Adrenal gland (tissue), 12 donors: ENCODE data around the gene BAHCC1. TPM values are rescaled to one million over a fixed set of nuclear protein-coding genes. Genes with fewer than 3 reads are reported as not detected.

Experiments
- DNase-seq, 7 donors: peaks; one replicate each; pipeline ENCODE4 v3.0.0-alpha.2; 2019 to 2020
- H3K27ac ChIP-seq, 5 donors: fragments of 200-600 bp; sonication (generic) in 4 of 5; 1 replicate in 3 of 5; 2 replicates in 2 of 5; pipeline versions ENCODE4 v1.5.1 to v1.8.0; 2016 to 2020; ENCODE audit warnings: mild to moderate bottlenecking in 1 of 5
- H3K27me3 ChIP-seq: fragments of 200-600 bp; 2 replicates; pipeline ENCODE4 v1.8.0; 2021
- H3K36me3 ChIP-seq, 2 donors: fragments of 200-600 bp; replicated peaks in 1 of 2; 1 replicate in 1 of 2; 2 replicates in 1 of 2; pipeline versions ENCODE4 v1.5.1 to v1.8.0; 2018 to 2022
- H3K4me1 ChIP-seq, 2 donors: fragments of 200-600 bp; replicated peaks in 1 of 2; 1 replicate in 1 of 2; 2 replicates in 1 of 2; pipeline versions ENCODE4 v1.5.1 to v1.8.0; 2018 to 2021
- H3K4me3 ChIP-seq, 4 donors: fragments of 200-600 bp; sonication (generic) in 3 of 4; one replicate each; pipeline ENCODE4 v1.5.1; 2016 to 2018
- H3K9me3 ChIP-seq, 3 donors: fragments of 200-600 bp; sonication (generic) in 1 of 3; replicated peaks in 1 of 3; 1 replicate in 2 of 3; 2 replicates in 1 of 3; pipeline versions ENCODE4 v1.5.1 to v1.8.0; 2016 to 2021
- POLR2A ChIP-seq, 2 donors: fragments of 450-650 bp; IDR thresholded peaks; one replicate each; pipeline ENCODE4 v1.6.1; 2017; ENCODE audit warnings: antibody characterized with exemption in 2 of 2, mild to moderate bottlenecking in 2 of 2, moderate library complexity in 1 of 2
- WGBS, 4 donors: extraction: QIAGEN DNeasy Blood & Tissue Kit in 2 of 4; methylation state at CpG; one replicate each; pipeline versions ENCODE4 v1.1.5 to v1.1.7; 2013 to 2017; 5-methylcytosine and 5-hydroxymethylcytosine counted together
- intact Hi-C, 2 donors: fragments of 100-400 bp; cut with DNase I; formaldehyde crosslinking; loops; one replicate each; pipeline versions ENCODE4 v1.14.1 to v1.15.0; 2022 to 2023
- polyA plus RNA-seq, 3 donors: library from polyadenylated mRNA; stranded (reverse); fragments of 200-250 nt in 2 of 3; fragments of 350-450 nt in 1 of 3; fragmentation: Illumina TruSeq in 1 of 3; extraction: RNeasy Lipid Tissue Mini Kit (QIAGEN cat#74804) in 1 of 3; gene quantifications; one replicate each; pipeline ENCODE4 v1.2.3, GENCODE V29; 2013 to 2014
- total RNA-seq, 9 donors: library from RNA; depleted of rRNA in 4 of 9; stranded (reverse); fragments of >200 nt in 4 of 9; fragments of 120-200 nt in 1 of 9; fragmentation: NEBNext Ultra II Directional in 1 of 9; extraction: Animal tissue kit (Norgen Biotek cat#: 25700) in 1 of 9; gene quantifications; one replicate each; pipeline versions ENCODE4 v1.1.0 to v1.2.4, GENCODE V29; 2013 to 2023
- TF ChIP-seq, protein P1 (sequence below), 6 experiments: fragments of 450-650 bp in 4 of 6; fragments of 200-600 bp in 2 of 6; sonication (generic) in 1 of 6; IDR thresholded peaks; 1 replicate in 5 of 6; 2 replicates in 1 of 6; pipeline versions ENCODE4 v1.5.1 to v1.8.0; 2016 to 2021; ENCODE audit warnings: antibody characterized with exemption in 6 of 6, mild to moderate bottlenecking in 2 of 6, moderate library complexity in 1 of 6
- donor health status: healthy with polysubstance abuse.
- donor health status: Bipolar disorder and iron deficiency.
- donor health status: DM: yes; HTN: yes; CAD: no.
- donor health status: DM: no; HTN: no; CAD: no.
- donor health status: DM: no; HTN: no; CAD: no.
- donor health status: DM: yes; HTN: yes; CAD: no.

Gene BAHCC1
- total and polyA plus RNA-seq, 12 donors = 1.7 to 68.0 (median 18.4) TPM

GRCh38 chr17:81380666-81381518 is 14.4 kb upstream of the BAHCC1 start:
- DNase-seq = no peak
- H3K27ac ChIP-seq = no peak overlapping the region
- H3K9me3 ChIP-seq = no peaks in the 10 kb centered on the region
- H3K36me3 ChIP-seq = no peaks in the 10 kb centered on the region
- WGBS, 4 donors = 82 to 86% (median 82%) methylated on average over 26 to 34 of the region's 34 CpGs
- no peaks in the 10 kb centered on the region for H3K27me3 ChIP-seq
- TF ChIP-seq, protein P1, sequence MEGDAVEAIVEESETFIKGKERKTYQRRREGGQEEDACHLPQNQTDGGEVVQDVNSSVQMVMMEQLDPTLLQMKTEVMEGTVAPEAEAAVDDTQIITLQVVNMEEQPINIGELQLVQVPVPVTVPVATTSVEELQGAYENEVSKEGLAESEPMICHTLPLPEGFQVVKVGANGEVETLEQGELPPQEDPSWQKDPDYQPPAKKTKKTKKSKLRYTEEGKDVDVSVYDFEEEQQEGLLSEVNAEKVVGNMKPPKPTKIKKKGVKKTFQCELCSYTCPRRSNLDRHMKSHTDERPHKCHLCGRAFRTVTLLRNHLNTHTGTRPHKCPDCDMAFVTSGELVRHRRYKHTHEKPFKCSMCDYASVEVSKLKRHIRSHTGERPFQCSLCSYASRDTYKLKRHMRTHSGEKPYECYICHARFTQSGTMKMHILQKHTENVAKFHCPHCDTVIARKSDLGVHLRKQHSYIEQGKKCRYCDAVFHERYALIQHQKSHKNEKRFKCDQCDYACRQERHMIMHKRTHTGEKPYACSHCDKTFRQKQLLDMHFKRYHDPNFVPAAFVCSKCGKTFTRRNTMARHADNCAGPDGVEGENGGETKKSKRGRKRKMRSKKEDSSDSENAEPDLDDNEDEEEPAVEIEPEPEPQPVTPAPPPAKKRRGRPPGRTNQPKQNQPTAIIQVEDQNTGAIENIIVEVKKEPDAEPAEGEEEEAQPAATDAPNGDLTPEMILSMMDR (IDR thresholded peaks at IDR 0.05) = no peak
- TF ChIP-seq POLR2A (IDR thresholded peaks at IDR 0.05) = no peak
- intact Hi-C loops = no loop called here
- peaks cover 0 to 4% of the 10 kb centered on the region in 2 donors for H3K4me1 ChIP-seq
- H3K4me3 ChIP-seq = no peak overlapping the region

GRCh38 chr17:81381632-81382577 is 13.4 kb upstream of the BAHCC1 start:
- intact Hi-C loops = no loop called here
- WGBS, 4 donors = 92 to 95% (median 93%) methylated on average over 20 to 37 of the region's 37 CpGs
- H3K36me3 ChIP-seq = no peaks in the 10 kb centered on the region

GRCh38 chr17:81382851-81383250 is 12.4 kb upstream of the BAHCC1 start:
- H3K36me3 ChIP-seq = no peaks in the 10 kb centered on the region
- DNase-seq = no peak
- WGBS, 4 donors = 92 to 100% (median 95%) methylated on average over 1 to 6 of the region's 6 CpGs; no CpG with 5 or more reads in 1 of the 4 donors
- no peak overlapping the region for H3K27ac ChIP-seq
- peaks cover 10 to 18% of the 10 kb centered on the region in 2 donors for H3K4me1 ChIP-seq
- intact Hi-C loops = no loop called here
- no peak for TF ChIP-seq POLR2A (IDR thresholded peaks at IDR 0.05)
- H3K4me3 ChIP-seq = no peak overlapping the region
- H3K27me3 ChIP-seq = no peaks in the 10 kb centered on the region
- H3K9me3 ChIP-seq = no peaks in the 10 kb centered on the region

More at GRCh38 chr17:81381632-81382577, 13.4 kb upstream of the BAHCC1 start:
- Histone ChIP-seq H3K27ac (no peak overlapping the region), H3K27me3 (no peaks in the 10 kb centered on the region), H3K9me3 (no peaks in the 10 kb centered on the region), H3K4me1 (peaks cover 6 to 12% of the 10 kb centered on the region in 2 donors), H3K4me3 (no peak overlapping the region)
- no peak for DNase-seq
- TF ChIP-seq, protein P1 (IDR thresholded peaks at IDR 0.05) = no peak
- TF ChIP-seq POLR2A (IDR thresholded peaks at IDR 0.05) = no peak

DNA sequence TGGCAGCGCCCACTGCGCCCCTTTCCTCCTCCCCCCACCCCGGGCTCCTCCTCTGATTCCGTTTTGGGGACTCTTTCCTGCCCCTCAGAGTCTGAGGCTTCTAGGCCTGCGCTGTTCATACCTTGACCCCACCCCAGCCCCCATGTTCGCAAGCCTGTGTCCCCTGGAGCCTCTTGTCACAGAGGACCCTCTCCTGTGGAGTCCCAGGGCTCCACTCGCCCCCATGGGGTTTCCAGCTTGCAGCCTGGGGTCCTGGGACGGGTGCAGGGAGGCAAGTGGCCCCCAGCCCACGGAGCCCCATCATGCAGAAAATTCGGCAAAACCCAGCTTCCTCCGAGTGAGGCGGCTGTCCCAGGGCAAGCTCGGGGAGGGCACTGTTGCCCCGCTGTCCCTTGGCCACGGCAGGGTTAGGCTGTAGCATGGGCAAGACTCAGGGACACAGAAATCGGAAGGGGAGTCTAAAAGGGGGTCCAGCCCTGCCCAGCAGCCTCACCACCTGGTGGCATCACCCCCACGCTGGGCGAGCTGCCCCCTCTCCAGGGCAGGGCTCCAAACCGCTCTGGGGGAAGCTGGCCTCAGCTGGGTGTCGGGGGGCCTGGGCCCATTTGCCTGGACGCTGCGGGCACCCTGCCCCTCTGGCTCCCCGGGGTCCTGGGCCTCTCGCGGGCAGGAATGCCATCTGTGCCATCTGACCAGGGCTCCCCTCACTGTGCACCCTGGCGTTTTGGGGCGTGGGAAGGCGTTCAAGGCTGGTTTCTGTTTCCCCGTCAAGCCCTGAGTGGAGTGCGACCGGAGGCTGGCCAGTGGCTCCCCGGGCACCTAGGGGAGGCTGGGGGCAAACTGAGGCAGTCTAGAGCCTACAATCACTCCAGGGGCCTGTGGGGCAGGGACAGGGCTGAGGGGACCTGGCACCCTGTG is 11.5 kb upstream of the BAHCC1 start:
- DNase-seq = peak in 2 of 7 donors; percentile 14 to 20
- Histone ChIP-seq H3K4me1 (peaks cover 19 to 27% of the 10 kb centered on the region in 2 donors), H3K36me3 (no peaks in the 10 kb centered on the region), H3K9me3 (no peaks in the 10 kb centered on the region), H3K27ac (no peak overlapping the region), H3K4me3 (no peak overlapping the region), H3K27me3 (no peaks in the 10 kb centered on the region)
- TF ChIP-seq, protein P1 (IDR thresholded peaks at IDR 0.05) = no peak
- no peak for TF ChIP-seq POLR2A (IDR thresholded peaks at IDR 0.05)
- WGBS, 4 donors = 92 to 95% (median 94%) methylated on average over 15 to 32 of the region's 32 CpGs
- intact Hi-C loops = no loop called here
